SK-N-MC (cell line): ENCODE measurements around the gene DAB1.

Source experiments
- DNase-seq: peaks from one replicate; pipeline ENCODE4 v3.0.0-alpha.2; 2011; ENCODE audit warnings: low read depth, low spot score
- H3K27ac ChIP-seq: fragments of 200-600 bp; sonication (generic); 2 replicates; pipeline ENCODE4 v1.5.1; 2016; ENCODE audit warnings: mixed run types
- H3K36me3 ChIP-seq: fragments of 200-600 bp; sonication (generic); 2 replicates; pipeline ENCODE4 v1.6.1; 2017; ENCODE audit warnings: antibody characterized with exemption, low read length, mixed read lengths; ENCODE audit not compliant: insufficient read depth
- H3K4me3 ChIP-seq: fragments of 200-600 bp; sonication (generic); 2 replicates; pipeline ENCODE4 v1.5.1; 2016
- H3K9ac ChIP-seq: fragments of 200-600 bp; sonication (generic); 2 replicates; pipeline ENCODE4 v1.8.0; 2017; ENCODE audit warnings: mixed run types, mixed read lengths; ENCODE audit not compliant: insufficient read length
- H3K9me3 ChIP-seq: fragments of 200-600 bp; sonication (generic); 2 replicates; pipeline ENCODE4 v1.6.1; 2017; ENCODE audit warnings: low read depth, mild to moderate bottlenecking, antibody characterized with exemption, low read length, moderate library complexity, mixed read lengths
- EZH2 ChIP-seq: fragments of 200-600 bp; sonication (generic); IDR thresholded peaks from one replicate; pipeline ENCODE4 v1.6.1; 2017; ENCODE audit warnings: antibody characterized with exemption
- FOXP2 ChIP-seq: optimal IDR thresholded peaks from 2 replicates; pipeline ENCODE3; 2011; ENCODE audit warnings: mild to moderate bottlenecking, moderate library complexity; ENCODE audit not compliant: insufficient read depth; ENCODE audit errors: extremely low read length, control extremely low read depth
- POLR2AphosphoS5 ChIP-seq: IDR thresholded peaks from 2 replicates; pipeline ENCODE4 v1.6.1; 2012; ENCODE audit warnings: mild to moderate bottlenecking, low read depth, low read length, borderline replicate concordance

DAB1 gene

DNA sequence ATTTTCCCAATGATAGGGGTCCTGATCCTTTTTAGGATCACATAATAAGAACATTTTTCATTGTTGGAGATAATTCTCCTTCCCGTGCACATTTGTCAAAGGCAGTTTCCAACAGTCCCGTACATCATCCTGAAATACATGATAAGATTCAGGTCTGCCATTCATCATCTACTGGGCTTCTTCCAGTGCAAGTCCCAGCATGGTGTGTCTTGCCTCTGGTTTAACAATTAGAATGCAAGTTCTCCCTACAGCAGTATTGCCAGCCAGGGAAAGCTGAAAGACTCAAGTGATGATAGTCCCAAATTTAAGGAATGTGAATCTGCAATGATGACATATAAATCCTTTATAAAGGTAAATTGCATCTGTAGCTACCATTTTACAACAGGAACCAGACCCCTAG is 146.2 kb downstream of the DAB1 start:
- no peak overlapping the region for H3K9ac ChIP-seq
- TF ChIP-seq FOXP2 (no peak), EZH2 (no peak), POLR2AphosphoS5 (no peak)
- H3K36me3 ChIP-seq: no peaks in the 10 kb centered on the region
- no peak overlapping the region for H3K27ac ChIP-seq
- no peaks in the 10 kb centered on the region for H3K9me3 ChIP-seq
- DNase-seq: no peak
- H3K4me3 ChIP-seq: no peak overlapping the region

GRCh38 chr1:57276918-57277317 is 146.9 kb downstream of the DAB1 start:
- TF ChIP-seq EZH2 (no peak), FOXP2 (no peak), POLR2AphosphoS5 (no peak)
- no peak for DNase-seq
- Histone ChIP-seq H3K9me3 (no peaks in the 10 kb centered on the region), H3K27ac (no peak overlapping the region), H3K4me3 (no peak overlapping the region), H3K9ac (no peak overlapping the region), H3K36me3 (no peaks in the 10 kb centered on the region)

DNA sequence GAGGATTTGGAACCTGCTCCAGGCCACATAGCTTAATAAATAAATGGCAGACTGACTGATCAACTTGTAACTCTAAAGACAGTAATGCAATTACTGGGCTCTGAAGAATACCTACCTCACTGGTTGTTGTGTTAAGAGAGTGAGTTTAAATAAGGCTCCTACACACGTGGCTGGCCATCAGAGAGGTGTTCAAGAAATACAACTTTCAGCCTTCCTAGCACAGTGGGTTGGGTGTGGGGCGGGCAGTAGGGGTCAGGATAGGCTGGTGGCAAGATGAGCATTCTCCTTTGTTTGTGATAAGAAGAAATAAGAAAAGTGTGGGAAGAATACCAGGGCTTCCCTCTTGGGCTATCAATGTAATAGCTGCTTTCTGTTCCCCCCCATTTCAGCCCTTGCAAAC is 151.3 kb downstream of the DAB1 start:
- Histone ChIP-seq H3K9me3 (no peaks in the 10 kb centered on the region), H3K9ac (no peak overlapping the region), H3K27ac (peak overlapping the region; percentile 75), H3K4me3 (no peak overlapping the region), H3K36me3 (no peaks in the 10 kb centered on the region)
- no peak for DNase-seq
- TF ChIP-seq FOXP2 (no peak), EZH2 (no peak), POLR2AphosphoS5 (no peak)

DNA sequence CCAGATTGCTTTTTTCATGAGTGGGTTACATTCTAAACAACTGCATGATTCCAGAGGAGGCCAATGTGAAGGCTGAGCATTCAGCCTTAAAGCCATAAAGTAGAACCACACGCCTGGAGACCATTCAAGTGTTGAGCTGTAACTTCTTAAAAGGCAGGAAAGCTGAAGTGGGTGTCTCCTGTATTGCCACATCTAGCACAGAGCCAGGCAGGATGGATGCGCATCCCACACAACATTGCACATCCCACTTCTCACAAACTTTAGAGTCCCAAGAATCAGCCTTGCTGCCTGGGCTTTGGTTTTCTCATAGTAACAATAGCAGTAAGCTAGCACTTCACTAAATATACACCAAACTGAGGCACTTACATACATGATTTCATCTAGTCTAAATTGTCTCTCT is 151.7 kb downstream of the DAB1 start:
- H3K27ac ChIP-seq: peak overlapping the region; percentile 75; the same call in 1 of the 2 replicates
- H3K9me3 ChIP-seq: no peaks in the 10 kb centered on the region
- no peak for TF ChIP-seq EZH2
- DNase-seq: no peak
- no peak overlapping the region for H3K9ac ChIP-seq
- no peak overlapping the region for H3K4me3 ChIP-seq
- H3K36me3 ChIP-seq: no peaks in the 10 kb centered on the region

- Histone ChIP-seq H3K9me3 (no peaks in the 10 kb centered on the region), H3K4me3 (no peak overlapping the region), H3K36me3 (no peaks in the 10 kb centered on the region), H3K9ac (no peak overlapping the region), H3K27ac (no peak overlapping the region)
- DNase-seq: no peak
- TF ChIP-seq FOXP2 (no peak), EZH2 (no peak), POLR2AphosphoS5 (no peak)
Measured at GRCh38 chr1:57270927-57271698, 152.7 kb downstream of the DAB1 start.

GRCh38 chr1:57269630-57270225 is 154.1 kb downstream of the DAB1 start:
- DNase-seq: no peak
- Histone ChIP-seq H3K4me3 (no peak overlapping the region), H3K9me3 (no peaks in the 10 kb centered on the region), H3K27ac (no peak overlapping the region), H3K9ac (no peak overlapping the region), H3K36me3 (no peaks in the 10 kb centered on the region)
- TF ChIP-seq FOXP2 (no peak), POLR2AphosphoS5 (no peak)

GRCh38 chr1:57265104-57265503 is 158.8 kb downstream of the DAB1 start:
- Histone ChIP-seq H3K36me3 (no peaks in the 10 kb centered on the region), H3K4me3 (no peak overlapping the region), H3K9me3 (no peaks in the 10 kb centered on the region), H3K27ac (no peak overlapping the region), H3K9ac (no peak overlapping the region)
- no peak for DNase-seq
- TF ChIP-seq POLR2AphosphoS5: no peak
- TF ChIP-seq FOXP2: no peak
- no peak for TF ChIP-seq EZH2

DNA sequence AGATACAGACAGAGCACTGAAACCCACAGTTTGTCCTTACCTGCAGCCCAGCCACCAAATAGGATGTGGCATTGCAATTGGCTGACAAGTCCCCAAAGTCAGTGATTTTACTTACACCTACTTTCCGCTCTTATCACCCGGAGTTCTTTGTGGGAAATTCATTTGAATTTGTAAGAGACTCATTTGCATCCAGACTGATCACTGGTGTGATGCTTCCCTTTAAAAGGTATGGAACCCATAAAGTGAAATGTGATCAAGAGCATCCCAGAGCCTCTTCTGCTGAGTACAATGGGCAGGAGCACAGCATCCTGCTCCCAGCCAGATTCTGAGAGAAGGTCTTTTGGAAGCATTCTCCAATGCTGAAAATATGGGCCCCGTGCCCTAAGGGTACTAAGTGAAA is 161.4 kb downstream of the DAB1 start:
- Histone ChIP-seq H3K36me3 (no peaks in the 10 kb centered on the region), H3K9ac (no peak overlapping the region), H3K27ac (no peak overlapping the region), H3K4me3 (no peak overlapping the region), H3K9me3 (no peaks in the 10 kb centered on the region)
- no peak for DNase-seq
- TF ChIP-seq FOXP2: no peak
- TF ChIP-seq EZH2: no peak
- TF ChIP-seq POLR2AphosphoS5: no peak

- TF ChIP-seq EZH2 (no peak), FOXP2 (no peak), POLR2AphosphoS5 (no peak)
- no peak overlapping the region for H3K27ac ChIP-seq
- H3K9ac ChIP-seq: no peak overlapping the region
- DNase-seq: no peak
- H3K36me3 ChIP-seq: no peaks in the 10 kb centered on the region
- H3K9me3 ChIP-seq: no peaks in the 10 kb centered on the region
- H3K4me3 ChIP-seq: no peak overlapping the region
Measured at GRCh38 chr1:57258557-57259325, 165.1 kb downstream of the DAB1 start.
